HCT116 (cell line): ENCODE measurements around the gene KRT83. TPM values are rescaled to one million over a fixed set of nuclear protein-coding genes. Genes with fewer than 3 reads are reported as not detected.

ENCODE experiments used
- ATAC-seq: fragments of 200-7000 bp; cut with Tn5 transposase; 2 replicates; pipeline ENCODE4 v1.9.1; 2020; ENCODE audit warnings: mild to moderate bottlenecking, moderate library complexity
- BruUV-seq: library from RNA; stranded (reverse); fragments of 400-500 nt; replicated peaks from 2 replicates; lab custom pipeline; 2021; lab: Mats Ljungman, UMichigan
- CTCF ChIA-PET: fragments of 300-600 bp; sonication (Branson Sonifier 250); formaldehyde crosslinking; loops from one replicate; lab custom pipeline; 2021; ENCODE audit warnings: antibody characterized with exemption; lab: Charles Lee
- POLR2A ChIA-PET: fragments of 300-600, 350-600 bp; sonication (Branson Sonifier 250); formaldehyde crosslinking; loops from one replicate; lab custom pipeline; 2021; ENCODE audit warnings: antibody characterized with exemption; lab: Charles Lee
- RAD21 ChIA-PET, 2 experiments: fragments of 300-600 bp; sonication (Branson Sonifier 250); formaldehyde crosslinking; loops; one replicate each; lab custom pipeline; 2023; ENCODE audit warnings: low total read pairs in 2 of 2; ENCODE audit not compliant: uncharacterized antibody in 2 of 2, unreplicated experiment in 2 of 2, low non-redundant PET in 1 of 2; lab: Charles Lee
- DNase-seq: peaks from one replicate; pipeline ENCODE4 v3.0.0-alpha.2; 2010; ENCODE audit warnings: low read depth, low spot score
- H2AFZ ChIP-seq: fragments of 200-600 bp; shearing (Covaris generic), sonication (generic); 2 replicates; pipeline ENCODE4 v1.6.1; 2017; ENCODE audit warnings: low read depth, mixed run types, mixed read lengths, antibody characterized with exemption, low read length; ENCODE audit not compliant: poor library complexity, severe bottlenecking
- H3K27ac ChIP-seq: 2 replicates; pipeline ENCODE4 v1.5.1; 2012; ENCODE audit warnings: low read depth, low read length
- H3K27me3 ChIP-seq: fragments of 200-600 bp; sonication (generic); 2 replicates; pipeline ENCODE4 v1.6.1; 2016; ENCODE audit warnings: mixed run types, low read length, mixed read lengths; ENCODE audit not compliant: insufficient read depth
- H3K36me3 ChIP-seq, 2 experiments: fragments of 200-500 bp in 1 of 2; fragments of 200-600 bp in 1 of 2; sonication (Bioruptor generic) in 1 of 2; sonication (generic) in 1 of 2; 2 replicates each; pipeline versions ENCODE4 v1.5.1 to v1.6.1; 2014 to 2016; ENCODE audit warnings: low read length in 2 of 2, inconsistent platforms in 1 of 2, mixed read lengths in 1 of 2, mixed run types in 1 of 2; ENCODE audit not compliant: insufficient read depth in 2 of 2, control insufficient read depth in 1 of 2
- H3K4me1 ChIP-seq, 2 experiments: fragments of 200-600 bp in 1 of 2; sonication (generic) in 1 of 2; 2 replicates each; pipeline versions ENCODE4 v1.5.1 to v1.6.1; 2012 to 2017; ENCODE audit warnings: low read length in 2 of 2, inconsistent platforms in 1 of 2, mild to moderate bottlenecking in 1 of 2, mixed read lengths in 1 of 2, mixed run types in 1 of 2, moderate library complexity in 1 of 2; ENCODE audit not compliant: insufficient read depth in 2 of 2, control insufficient read depth in 1 of 2
- H3K4me2 ChIP-seq: fragments of 200-600 bp; sonication (generic); 2 replicates; pipeline ENCODE4 v1.6.1; 2017; ENCODE audit warnings: mixed run types, low read length, mixed read lengths
- H3K4me3 ChIP-seq, 2 experiments: fragments of 200-600 bp in 1 of 2; sonication (generic) in 1 of 2; replicated peaks in 1 of 2; 2 replicates each; pipeline ENCODE4 v1.5.1; 2011 to 2016; ENCODE audit warnings: low read length in 2 of 2, control low read depth in 1 of 2, low read depth in 1 of 2, mild to moderate bottlenecking in 1 of 2, mixed read lengths in 1 of 2, mixed run types in 1 of 2
- H3K79me2 ChIP-seq: fragments of 200-600 bp; sonication (generic); 2 replicates; pipeline ENCODE4 v1.6.1; 2017; ENCODE audit warnings: mild to moderate bottlenecking, mixed run types, low read length, moderate library complexity, mixed read lengths; ENCODE audit not compliant: insufficient read depth
- H3K9ac ChIP-seq: fragments of 200-600 bp; sonication (generic); 2 replicates; pipeline ENCODE4 v1.6.1; 2016; ENCODE audit warnings: low read length, mixed read lengths
- H3K9me2 ChIP-seq: fragments of 200-600 bp; sonication (generic), shearing (Covaris generic); 2 replicates; pipeline ENCODE4 v1.6.1; 2017; ENCODE audit warnings: mixed run types, mild to moderate bottlenecking, moderate library complexity; ENCODE audit not compliant: insufficient read depth
- H3K9me3 ChIP-seq, 2 experiments: fragments of 200-500 bp in 1 of 2; fragments of 200-600 bp in 1 of 2; sonication (Bioruptor generic) in 1 of 2; sonication (generic) in 1 of 2; 2 replicates each; pipeline ENCODE4 v1.6.1; 2014 to 2017; ENCODE audit warnings: low read length in 2 of 2, mixed read lengths in 2 of 2, inconsistent platforms in 1 of 2, low read depth in 1 of 2, mild to moderate bottlenecking in 1 of 2, mixed run types in 1 of 2, moderate library complexity in 1 of 2; ENCODE audit not compliant: control insufficient read depth in 1 of 2, insufficient read depth in 1 of 2
- H4K20me1 ChIP-seq: fragments of 200-600 bp; sonication (generic), shearing (Covaris generic); 2 replicates; pipeline ENCODE4 v1.6.1; 2017; ENCODE audit warnings: mixed run types, mild to moderate bottlenecking, moderate library complexity; ENCODE audit not compliant: insufficient read depth
- CEBPB ChIP-seq: IDR thresholded peaks from 2 replicates; pipeline ENCODE4 v1.6.1; 2012; ENCODE audit warnings: low read depth
- EGR1 ChIP-seq: IDR thresholded peaks from 2 replicates; pipeline ENCODE4 v1.6.1; 2012; ENCODE audit warnings: low read depth
- MAX ChIP-seq: IDR thresholded peaks from 2 replicates; pipeline ENCODE4 v1.6.1; 2012
- SP1 ChIP-seq: IDR thresholded peaks from 2 replicates; pipeline ENCODE4 v1.6.1; 2012; ENCODE audit warnings: low read depth
- SRF ChIP-seq: IDR thresholded peaks from 2 replicates; pipeline ENCODE4 v1.6.1; 2012; ENCODE audit warnings: low read depth
- YY1 ChIP-seq: IDR thresholded peaks from 2 replicates; pipeline ENCODE4 v1.6.1; 2011; ENCODE audit warnings: low read length, low read depth, moderate library complexity, mild to moderate bottlenecking; ENCODE audit not compliant: insufficient replicate concordance; ENCODE audit errors: extremely low read depth
- ZBTB33 ChIP-seq: IDR thresholded peaks from 2 replicates; pipeline ENCODE4 v1.6.1; 2011; ENCODE audit warnings: mild to moderate bottlenecking, low read length, moderate library complexity; ENCODE audit not compliant: insufficient replicate concordance; ENCODE audit errors: extremely low read depth
- ZFX ChIP-seq: fragments of 450-650 bp; IDR thresholded peaks from 2 replicates; pipeline ENCODE4 v1.6.1; 2017
- intact Hi-C: fragments of 100-400 bp; cut with micrococcal nuclease; formaldehyde crosslinking; loops from 2 replicates; pipeline ENCODE4 v1.10.0; 2022
- total RNA-seq: library from RNA; stranded (reverse); gene quantifications from one replicate; pipeline ENCODE4 v1.2.1, GENCODE V29; 2021; ENCODE audit not compliant: unreplicated experiment

Gene KRT83
- total RNA-seq, 1 experiment from 2014 or later: not detected

GRCh38 chr12:52296572-52297215 lies 24.5 kb downstream of the KRT83 start:
- Histone ChIP-seq H3K9me3 (no peaks in the 10 kb centered on the region), H3K9me2 (no peaks in the 10 kb centered on the region), H3K9ac (no peak overlapping the region), H3K4me1 (peaks cover 0 to 20% of the 10 kb centered on the region in 2 experiments; a peak in 2 of 4 replicates), H3K4me2 (no peak overlapping the region), H4K20me1 (no peaks in the 10 kb centered on the region), H3K27ac (no peak overlapping the region), H3K4me3 (no peak overlapping the region), H3K79me2 (no peaks in the 10 kb centered on the region), H2AFZ (no peak overlapping the region), H3K27me3 (no peaks in the 10 kb centered on the region), H3K36me3 (no peaks in the 10 kb centered on the region)
- TF ChIP-seq ZFX (no peak), YY1 (no peak), EGR1 (no peak), MAX (no peak)
- intact Hi-C loops: no loop called here
- ChIA-PET POLR2A (interaction anchor here (0.7 kb wide), 1 partner anchor 16 kb away, joined by 3 read pairs; no protein-coding TSS in a partner anchor), CTCF (interaction anchor here (1.2 kb wide), 1 partner anchor 12 kb away, joined by 3 read pairs; no protein-coding TSS in a partner anchor), RAD21 (no interaction called here)
- no TSS peak for BruUV-seq
- no peak for DNase-seq
- no peak for ATAC-seq

- Histone ChIP-seq H3K27ac (no peak overlapping the region), H3K9ac (no peak overlapping the region), H3K9me2 (no peaks in the 10 kb centered on the region), H3K36me3 (no peaks in the 10 kb centered on the region), H3K27me3 (no peaks in the 10 kb centered on the region), H4K20me1 (no peaks in the 10 kb centered on the region), H3K4me2 (0 out of 2 replicates have a peak overlapping the region, but pooled peaks have one; percentile 1), H3K9me3 (no peaks in the 10 kb centered on the region), H3K4me3 (no peak overlapping the region), H3K4me1 (peaks cover 0 to 15% of the 10 kb centered on the region in 2 experiments; a peak in 2 of 4 replicates), H3K79me2 (no peaks in the 10 kb centered on the region), H2AFZ (no peak overlapping the region)
- 0 out of 2 replicates have a peak, but pooled peaks have one; percentile 40 for ATAC-seq
- CTCF ChIA-PET: no interaction called here
- TF ChIP-seq SRF (no peak), CEBPB (peak; percentile 51; the same call in 1 of the 2 replicates), ZFX (no peak), SP1 (0 out of 2 replicates have a peak, but pooled peaks have one; percentile 10), ZBTB33 (no peak)
- BruUV-seq: no TSS peak
- intact Hi-C loops: no loop called here
- no peak for DNase-seq
- POLR2A ChIA-PET: interaction anchor here (1.0 kb wide), 1 partner anchor 15 kb away, joined by 4 read pairs; no protein-coding TSS in a partner anchor
- RAD21 ChIA-PET: interaction anchor here in 1 of 2 experiments (0.6 to 0.7 kb wide), 2 partner anchors 96 to 263 kb away, joined by 3 to 5 read pairs; no protein-coding TSS in a partner anchor
Measured at GRCh38 chr12:52295663-52296062, 25.5 kb downstream of the KRT83 start.
